Liver (tissue), 9 donors: Measurements from ENCODE around the gene ADCY4. TPM values are rescaled to one million over a fixed set of nuclear protein-coding genes. Genes with fewer than 3 reads are reported as not detected.

ENCODE experiments used
- DNase-seq: peaks from one replicate; pipeline ENCODE4 v3.0.0-alpha.2; 2017; ENCODE audit warnings: low spot score
- H3K27ac ChIP-seq, 2 donors: one replicate each; pipeline ENCODE4 v1.7.0; 2013; ENCODE audit warnings: inconsistent platforms in 2 of 2, low read length in 2 of 2, control low read depth in 1 of 2, low read depth in 1 of 2, mild to moderate bottlenecking in 1 of 2
- H3K27me3 ChIP-seq, 4 donors: one replicate each; pipeline versions ENCODE4 v1.6.1 to v1.7.0; 2013; ENCODE audit warnings: low read length in 3 of 4, inconsistent platforms in 1 of 4, mild to moderate bottlenecking in 1 of 4, moderate library complexity in 1 of 4; ENCODE audit not compliant: control insufficient read depth in 4 of 4, insufficient read depth in 4 of 4
- H3K36me3 ChIP-seq, 4 donors: one replicate each; pipeline versions ENCODE4 v1.6.1 to v1.7.0; 2013; ENCODE audit warnings: low read length in 3 of 4, mild to moderate bottlenecking in 3 of 4, low read depth in 1 of 4, moderate library complexity in 1 of 4; ENCODE audit not compliant: control insufficient read depth in 4 of 4, insufficient read depth in 3 of 4
- H3K4me1 ChIP-seq, 4 donors: one replicate each; pipeline versions ENCODE4 v1.6.1 to v1.7.0; 2013; ENCODE audit warnings: low read length in 3 of 4, mild to moderate bottlenecking in 3 of 4, moderate library complexity in 1 of 4; ENCODE audit not compliant: control insufficient read depth in 4 of 4, insufficient read depth in 4 of 4
- H3K4me3 ChIP-seq, 3 donors: one replicate each; pipeline versions ENCODE4 v1.6.1 to v1.7.0; 2013; ENCODE audit warnings: low read length in 3 of 3, control low read depth in 1 of 3, low read depth in 1 of 3, mild to moderate bottlenecking in 1 of 3
- H3K9ac ChIP-seq, 2 donors: one replicate each; pipeline ENCODE4 v1.7.0; 2013; ENCODE audit warnings: low read length in 2 of 2, mild to moderate bottlenecking in 2 of 2, moderate library complexity in 2 of 2, control low read depth in 1 of 2, low read depth in 1 of 2
- H3K9me3 ChIP-seq, 4 donors: one replicate each; pipeline versions ENCODE4 v1.6.1 to v1.7.0; 2013; ENCODE audit warnings: low read length in 3 of 4; ENCODE audit not compliant: control insufficient read depth in 4 of 4
- EGR1 ChIP-seq, 2 donors: IDR thresholded peaks; 2 replicates each; pipeline ENCODE4 v1.6.1; 2016 to 2018; ENCODE audit warnings: antibody characterized with exemption in 2 of 2, low read depth in 2 of 2
- FOXA1 ChIP-seq: IDR thresholded peaks from 2 replicates; pipeline ENCODE4 v1.6.1; 2016; ENCODE audit warnings: antibody characterized with exemption
- GABPA ChIP-seq, 2 donors: IDR thresholded peaks in 1 of 2; conservative IDR thresholded peaks in 1 of 2; 2 replicates each; pipeline ENCODE4 v1.6.1; 2016; ENCODE audit warnings: antibody characterized with exemption in 2 of 2, mild to moderate bottlenecking in 1 of 2, moderate library complexity in 1 of 2
- HNF4A ChIP-seq, 2 donors: conservative IDR thresholded peaks; 2 replicates each; pipeline ENCODE4 v1.6.1; 2016; ENCODE audit warnings: antibody characterized with exemption in 2 of 2, mild to moderate bottlenecking in 2 of 2
- HNF4G ChIP-seq: IDR thresholded peaks from 2 replicates; pipeline ENCODE4 v1.6.1; 2016; ENCODE audit warnings: antibody characterized with exemption
- JUND ChIP-seq, 2 donors: IDR thresholded peaks; 2 replicates each; pipeline ENCODE4 v1.6.1; 2016; ENCODE audit warnings: antibody characterized with exemption in 2 of 2
- NR2F2 ChIP-seq: IDR thresholded peaks from 2 replicates; pipeline ENCODE4 v1.6.1; 2016; ENCODE audit warnings: antibody characterized with exemption
- RAD21 ChIP-seq, 2 donors: IDR thresholded peaks; 2 replicates each; pipeline ENCODE4 v1.6.1; 2016; ENCODE audit warnings: antibody characterized with exemption in 2 of 2, mild to moderate bottlenecking in 2 of 2
- RXRA ChIP-seq, 2 donors: IDR thresholded peaks; 2 replicates each; pipeline ENCODE4 v1.6.1; 2017 to 2018; ENCODE audit warnings: antibody characterized with exemption in 2 of 2, mild to moderate bottlenecking in 1 of 2
- SP1 ChIP-seq: IDR thresholded peaks from 2 replicates; pipeline ENCODE4 v1.6.1; 2018; ENCODE audit warnings: antibody characterized with exemption, mild to moderate bottlenecking
- TAF1 ChIP-seq: conservative IDR thresholded peaks from 2 replicates; pipeline ENCODE4 v1.6.1; 2016; ENCODE audit warnings: antibody characterized with exemption, mild to moderate bottlenecking
- YY1 ChIP-seq: IDR thresholded peaks from 2 replicates; pipeline ENCODE4 v1.6.1; 2016; ENCODE audit warnings: antibody characterized with exemption, mild to moderate bottlenecking
- WGBS: extraction: QIAGEN DNeasy Blood & Tissue Kit; methylation state at CpG from one replicate; pipeline ENCODE4 v1.1.7; 2013; 5-methylcytosine and 5-hydroxymethylcytosine counted together
- polyA plus RNA-seq, 2 donors: library from polyadenylated mRNA; stranded (reverse) in 1 of 2; unstranded in 1 of 2; fragments of 200-250 nt in 1 of 2; fragments of >200 nt in 1 of 2; fragmentation: Nextera tagmentation in 1 of 2; extraction: Ambion mirVana in 1 of 2; gene quantifications; one replicate each; pipeline versions ENCODE4 v1.2.1 to v1.2.3, GENCODE V29; 2013 to 2015
- total RNA-seq, 2 donors: library from RNA; depleted of rRNA; stranded (reverse); fragments of >200 nt; gene quantifications; one replicate each; pipeline ENCODE4 v1.2.3, GENCODE V29; 2014
- TF ChIP-seq, protein P1 (sequence below): IDR thresholded peaks from 2 replicates; pipeline ENCODE4 v1.6.1; 2016; ENCODE audit warnings: antibody characterized with exemption
- TF ChIP-seq, protein P2 (sequence below): IDR thresholded peaks from 2 replicates; pipeline ENCODE4 v1.6.1; 2016; ENCODE audit warnings: antibody characterized with exemption
- TF ChIP-seq, protein P3 (sequence below): IDR thresholded peaks from 2 replicates; pipeline ENCODE4 v1.6.1; 2016; ENCODE audit warnings: antibody characterized with exemption, mild to moderate bottlenecking
- TF ChIP-seq, protein P4 (sequence below): IDR thresholded peaks from 2 replicates; pipeline ENCODE4 v1.6.1; 2016; ENCODE audit warnings: antibody characterized with exemption
- TF ChIP-seq, protein P5 (sequence below): fragments of 150-350 bp; IDR thresholded peaks from 2 replicates; pipeline ENCODE4 v1.5.1; 2017; ENCODE audit warnings: improper control_type of control experiment, low read depth, low read length; ENCODE audit not compliant: missing input control
- donor health status: healthy.
- donor health status: healthy.
- donor health status: healthy.
- donor health status: healthy.
- donor health status: healthy.

Gene ADCY4
- total and polyA plus RNA-seq, 4 donors, result 2.2 to 7.2 (median 4.0) TPM

GRCh38 chr14:24337824-24338175 lies 2.9 kb upstream of the ADCY4 start:
- no peak for DNase-seq
- Histone ChIP-seq H3K27me3 (no peaks in the 10 kb centered on the region), H3K4me3 (no peak overlapping the region), H3K36me3 (no peaks in the 10 kb centered on the region), H3K27ac (no peak overlapping the region), H3K9ac (no peak overlapping the region), H3K9me3 (no peaks in the 10 kb centered on the region), H3K4me1 (peaks cover 4 to 35% (median 15%) of the 10 kb centered on the region in 4 donors)
- 97% methylated on average over 8 of the region's 8 CpGs for WGBS
- TF ChIP-seq, protein P1, sequence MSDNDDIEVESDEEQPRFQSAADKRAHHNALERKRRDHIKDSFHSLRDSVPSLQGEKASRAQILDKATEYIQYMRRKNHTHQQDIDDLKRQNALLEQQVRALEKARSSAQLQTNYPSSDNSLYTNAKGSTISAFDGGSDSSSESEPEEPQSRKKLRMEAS, result no peak
- TF ChIP-seq HNF4A (conservative IDR thresholded peaks at IDR 0.05), result no peak
- TF ChIP-seq RAD21 (IDR thresholded peaks at IDR 0.05), result no peak
- no peak for TF ChIP-seq HNF4G
- no peak for TF ChIP-seq RXRA (IDR thresholded peaks at IDR 0.05)
- TF ChIP-seq SP1, result no peak
- TF ChIP-seq FOXA1, result no peak
- TF ChIP-seq, protein P2, sequence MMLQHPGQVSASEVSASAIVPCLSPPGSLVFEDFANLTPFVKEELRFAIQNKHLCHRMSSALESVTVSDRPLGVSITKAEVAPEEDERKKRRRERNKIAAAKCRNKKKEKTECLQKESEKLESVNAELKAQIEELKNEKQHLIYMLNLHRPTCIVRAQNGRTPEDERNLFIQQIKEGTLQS, result no peak
- TF ChIP-seq, protein P3, sequence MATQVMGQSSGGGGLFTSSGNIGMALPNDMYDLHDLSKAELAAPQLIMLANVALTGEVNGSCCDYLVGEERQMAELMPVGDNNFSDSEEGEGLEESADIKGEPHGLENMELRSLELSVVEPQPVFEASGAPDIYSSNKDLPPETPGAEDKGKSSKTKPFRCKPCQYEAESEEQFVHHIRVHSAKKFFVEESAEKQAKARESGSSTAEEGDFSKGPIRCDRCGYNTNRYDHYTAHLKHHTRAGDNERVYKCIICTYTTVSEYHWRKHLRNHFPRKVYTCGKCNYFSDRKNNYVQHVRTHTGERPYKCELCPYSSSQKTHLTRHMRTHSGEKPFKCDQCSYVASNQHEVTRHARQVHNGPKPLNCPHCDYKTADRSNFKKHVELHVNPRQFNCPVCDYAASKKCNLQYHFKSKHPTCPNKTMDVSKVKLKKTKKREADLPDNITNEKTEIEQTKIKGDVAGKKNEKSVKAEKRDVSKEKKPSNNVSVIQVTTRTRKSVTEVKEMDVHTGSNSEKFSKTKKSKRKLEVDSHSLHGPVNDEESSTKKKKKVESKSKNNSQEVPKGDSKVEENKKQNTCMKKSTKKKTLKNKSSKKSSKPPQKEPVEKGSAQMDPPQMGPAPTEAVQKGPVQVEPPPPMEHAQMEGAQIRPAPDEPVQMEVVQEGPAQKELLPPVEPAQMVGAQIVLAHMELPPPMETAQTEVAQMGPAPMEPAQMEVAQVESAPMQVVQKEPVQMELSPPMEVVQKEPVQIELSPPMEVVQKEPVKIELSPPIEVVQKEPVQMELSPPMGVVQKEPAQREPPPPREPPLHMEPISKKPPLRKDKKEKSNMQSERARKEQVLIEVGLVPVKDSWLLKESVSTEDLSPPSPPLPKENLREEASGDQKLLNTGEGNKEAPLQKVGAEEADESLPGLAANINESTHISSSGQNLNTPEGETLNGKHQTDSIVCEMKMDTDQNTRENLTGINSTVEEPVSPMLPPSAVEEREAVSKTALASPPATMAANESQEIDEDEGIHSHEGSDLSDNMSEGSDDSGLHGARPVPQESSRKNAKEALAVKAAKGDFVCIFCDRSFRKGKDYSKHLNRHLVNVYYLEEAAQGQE, result no peak
- TF ChIP-seq, protein P4, sequence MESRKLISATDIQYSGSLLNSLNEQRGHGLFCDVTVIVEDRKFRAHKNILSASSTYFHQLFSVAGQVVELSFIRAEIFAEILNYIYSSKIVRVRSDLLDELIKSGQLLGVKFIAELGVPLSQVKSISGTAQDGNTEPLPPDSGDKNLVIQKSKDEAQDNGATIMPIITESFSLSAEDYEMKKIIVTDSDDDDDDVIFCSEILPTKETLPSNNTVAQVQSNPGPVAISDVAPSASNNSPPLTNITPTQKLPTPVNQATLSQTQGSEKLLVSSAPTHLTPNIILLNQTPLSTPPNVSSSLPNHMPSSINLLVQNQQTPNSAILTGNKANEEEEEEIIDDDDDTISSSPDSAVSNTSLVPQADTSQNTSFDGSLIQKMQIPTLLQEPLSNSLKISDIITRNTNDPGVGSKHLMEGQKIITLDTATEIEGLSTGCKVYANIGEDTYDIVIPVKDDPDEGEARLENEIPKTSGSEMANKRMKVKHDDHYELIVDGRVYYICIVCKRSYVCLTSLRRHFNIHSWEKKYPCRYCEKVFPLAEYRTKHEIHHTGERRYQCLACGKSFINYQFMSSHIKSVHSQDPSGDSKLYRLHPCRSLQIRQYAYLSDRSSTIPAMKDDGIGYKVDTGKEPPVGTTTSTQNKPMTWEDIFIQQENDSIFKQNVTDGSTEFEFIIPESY, result no peak
- TF ChIP-seq JUND (IDR thresholded peaks at IDR 0.05), result no peak
- TF ChIP-seq EGR1 (IDR thresholded peaks at IDR 0.05; ENCODE audit: low read depth in 2 of 2), result no peak
- no peak for TF ChIP-seq GABPA (IDR thresholded peaks at IDR 0.05 in 1 of 2, conservative IDR thresholded peaks at IDR 0.05 in 1 of 2)
- TF ChIP-seq, protein P5, sequence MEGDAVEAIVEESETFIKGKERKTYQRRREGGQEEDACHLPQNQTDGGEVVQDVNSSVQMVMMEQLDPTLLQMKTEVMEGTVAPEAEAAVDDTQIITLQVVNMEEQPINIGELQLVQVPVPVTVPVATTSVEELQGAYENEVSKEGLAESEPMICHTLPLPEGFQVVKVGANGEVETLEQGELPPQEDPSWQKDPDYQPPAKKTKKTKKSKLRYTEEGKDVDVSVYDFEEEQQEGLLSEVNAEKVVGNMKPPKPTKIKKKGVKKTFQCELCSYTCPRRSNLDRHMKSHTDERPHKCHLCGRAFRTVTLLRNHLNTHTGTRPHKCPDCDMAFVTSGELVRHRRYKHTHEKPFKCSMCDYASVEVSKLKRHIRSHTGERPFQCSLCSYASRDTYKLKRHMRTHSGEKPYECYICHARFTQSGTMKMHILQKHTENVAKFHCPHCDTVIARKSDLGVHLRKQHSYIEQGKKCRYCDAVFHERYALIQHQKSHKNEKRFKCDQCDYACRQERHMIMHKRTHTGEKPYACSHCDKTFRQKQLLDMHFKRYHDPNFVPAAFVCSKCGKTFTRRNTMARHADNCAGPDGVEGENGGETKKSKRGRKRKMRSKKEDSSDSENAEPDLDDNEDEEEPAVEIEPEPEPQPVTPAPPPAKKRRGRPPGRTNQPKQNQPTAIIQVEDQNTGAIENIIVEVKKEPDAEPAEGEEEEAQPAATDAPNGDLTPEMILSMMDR, result no peak
- no peak for TF ChIP-seq TAF1
- TF ChIP-seq NR2F2, result no peak
- TF ChIP-seq YY1, result no peak
